Immature natural killer cell (primary cell): ENCODE results near the gene SPRED3. TPM values are rescaled to one million over a fixed set of nuclear protein-coding genes. Genes with fewer than 3 reads are reported as not detected.
"Not testable (repeated sequence)": the region's sequence is repeated elsewhere in the genome, so short reads cannot be mapped to it uniquely, and the experiment has no call there.

Experiments
- DNase-seq, 3 donors: peaks; one replicate each; pipeline ENCODE4 v3.0.0; 2022; ENCODE audit warnings: mixed read lengths in 1 of 3
- H3K27ac Mint-ChIP-seq, 6 donors: one replicate each; pipeline ENCODE4 v1.8.0; 2020; ENCODE audit warnings: mixed read lengths in 6 of 6, mild to moderate bottlenecking in 5 of 6, inconsistent platforms in 4 of 6, moderate library complexity in 3 of 6
- H3K27me3 Mint-ChIP-seq, 3 donors: one replicate each; pipeline ENCODE4 v1.8.0; 2020 to 2021; ENCODE audit warnings: low read depth in 3 of 3, mild to moderate bottlenecking in 3 of 3, mixed read lengths in 3 of 3, moderate library complexity in 3 of 3, inconsistent platforms in 1 of 3
- H3K36me3 Mint-ChIP-seq, 3 donors: one replicate each; pipeline ENCODE4 v1.8.0; 2020; ENCODE audit warnings: mixed read lengths in 3 of 3, inconsistent platforms in 2 of 3, mild to moderate bottlenecking in 2 of 3
- H3K4me1 Mint-ChIP-seq, 2 donors: one replicate each; pipeline ENCODE4 v1.8.0; 2020; ENCODE audit warnings: inconsistent platforms in 2 of 2, mild to moderate bottlenecking in 2 of 2, mixed read lengths in 2 of 2, moderate library complexity in 1 of 2
- H3K4me3 Mint-ChIP-seq, 5 donors: one replicate each; pipeline ENCODE4 v1.8.0; 2020; ENCODE audit warnings: mild to moderate bottlenecking in 5 of 5, mixed read lengths in 5 of 5, inconsistent platforms in 3 of 5, moderate library complexity in 3 of 5
- H3K9me3 Mint-ChIP-seq, 6 donors: one replicate each; pipeline ENCODE4 v1.8.0; 2020; ENCODE audit warnings: mild to moderate bottlenecking in 6 of 6, mixed read lengths in 6 of 6, inconsistent platforms in 4 of 6, moderate library complexity in 3 of 6
- polyA plus RNA-seq, 3 donors: library from polyadenylated mRNA; unstranded; fragments of 300-500 nt; fragmentation: Illumina TruSeq; gene quantifications; one replicate each; pipeline ENCODE4 v1.2.3, GENCODE V29; 2021

Gene SPRED3
- polyA plus RNA-seq, 3 donors from 2014 or later = not detected

DNA sequence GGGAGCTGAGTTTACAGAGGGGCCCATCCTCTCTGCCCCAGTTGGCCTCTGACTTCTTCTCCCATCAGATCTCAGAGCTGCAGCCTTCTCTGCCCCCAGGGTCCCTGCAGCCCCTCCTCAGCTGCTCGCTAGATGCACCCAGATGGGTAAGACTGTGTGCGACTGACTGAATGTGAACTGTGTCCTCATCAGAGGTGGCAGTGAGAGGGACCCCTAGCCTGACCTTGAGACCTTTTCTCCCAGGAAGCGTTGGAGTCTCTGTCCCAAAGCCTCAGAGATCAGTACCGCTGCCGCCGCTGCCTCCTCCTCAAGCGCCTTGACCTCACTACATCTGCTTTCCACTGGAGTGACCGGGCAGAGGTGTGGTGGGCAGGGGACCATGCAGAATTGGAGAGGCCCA, 16.8 kb downstream of the SPRED3 start:
- Mint-ChIP-seq H3K4me1 (peaks cover 6 to 22% of the 10 kb centered on the region in 2 donors), H3K27me3 (peaks cover 6 to 12% (median 12%) of the 10 kb centered on the region in 3 donors), H3K27ac (no peak overlapping the region), H3K4me3 (peak overlapping the region in 4 of 5 donors; percentile 24 to 90 (median 38)), H3K9me3 (no peaks in the 10 kb centered on the region), H3K36me3 (peaks cover 0 to 4% (median 4%) of the 10 kb centered on the region in 3 donors)
- no peak for DNase-seq

GRCh38 chr19:38409631-38410133, 21.2 kb downstream of the SPRED3 start:
- Mint-ChIP-seq H3K27me3 (no peaks in the 10 kb centered on the region), H3K4me3 (no peak overlapping the region), H3K27ac (no peak overlapping the region), H3K36me3 (peaks cover 0 to 4% (median 4%) of the 10 kb centered on the region in 3 donors), H3K4me1 (peaks cover 0 to 6% of the 10 kb centered on the region in 2 donors), H3K9me3 (no peaks in the 10 kb centered on the region)
- no peak for DNase-seq

- H3K27ac Mint-ChIP-seq, H3K36me3 Mint-ChIP-seq, H3K27me3 Mint-ChIP-seq, H3K4me1 Mint-ChIP-seq, DNase-seq, H3K9me3 Mint-ChIP-seq, H3K4me3 Mint-ChIP-seq: not testable (repeated sequence)
These were observed 21.9 kb downstream of the SPRED3 start for GRCh38 chr19:38410407-38410806.

DNA sequence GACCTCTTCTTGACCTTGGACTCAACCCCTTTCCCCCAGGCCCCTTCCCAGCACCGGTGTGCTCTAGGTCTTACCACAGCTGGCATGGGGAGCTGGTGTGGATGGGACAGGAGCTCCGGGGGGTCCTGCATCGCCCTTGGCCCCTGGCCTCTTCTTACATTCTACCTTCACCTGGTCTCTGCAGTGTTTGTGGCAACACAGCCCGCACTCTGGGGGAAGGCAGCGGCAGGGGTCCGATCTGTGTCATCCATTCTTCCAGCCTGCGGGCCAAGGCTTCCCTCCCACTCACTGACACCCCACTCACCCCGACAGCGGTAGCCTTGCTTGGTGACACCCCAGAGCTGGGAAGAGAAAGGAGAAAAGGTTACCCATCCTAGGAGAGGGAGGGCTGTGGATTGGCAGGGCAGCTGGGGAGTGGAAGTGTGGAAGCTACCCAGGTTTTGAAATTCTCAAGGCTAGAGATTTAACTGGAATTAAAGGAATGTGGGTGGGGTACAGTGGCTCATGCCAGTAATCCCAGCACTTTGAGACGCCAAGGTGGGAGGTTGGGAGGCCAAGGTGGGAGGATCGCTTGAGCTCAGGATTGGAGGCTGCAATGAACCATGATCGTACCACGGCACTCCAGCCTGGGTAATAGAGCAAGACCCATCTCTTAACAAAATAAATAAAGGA, 22.7 kb downstream of the SPRED3 start:
- Mint-ChIP-seq H3K4me1 (no peaks in the 10 kb centered on the region), H3K9me3 (no peaks in the 10 kb centered on the region), H3K27me3 (no peaks in the 10 kb centered on the region), H3K36me3 (peaks cover 0 to 4% (median 0%) of the 10 kb centered on the region in 3 donors), H3K27ac (peak overlapping the region in 1 of 6 donors; percentile 14), H3K4me3 (no peak overlapping the region)
- no peak for DNase-seq

- not testable (repeated sequence) for H3K27ac Mint-ChIP-seq, H3K9me3 Mint-ChIP-seq, H3K4me3 Mint-ChIP-seq, H3K27me3 Mint-ChIP-seq, H3K4me1 Mint-ChIP-seq, H3K36me3 Mint-ChIP-seq, DNase-seq
These were observed 23.4 kb downstream of the SPRED3 start for GRCh38 chr19:38411898-38412297.

GRCh38 chr19:38412491-38412890, 24.0 kb downstream of the SPRED3 start:
- Mint-ChIP-seq H3K27ac (no peak overlapping the region), H3K4me1 (peaks cover 7 to 8% of the 10 kb centered on the region in 2 donors), H3K27me3 (peaks cover 0 to under 1% (median 0%) of the 10 kb centered on the region in 3 donors), H3K4me3 (no peak overlapping the region), H3K9me3 (no peaks in the 10 kb centered on the region), H3K36me3 (no peaks in the 10 kb centered on the region)
- no peak for DNase-seq

- H3K4me1 Mint-ChIP-seq = peaks cover 12 to 13% of the 10 kb centered on the region in 2 donors
- H3K27me3 Mint-ChIP-seq = peaks cover 0 to 5% (median 0%) of the 10 kb centered on the region in 3 donors
- no peaks in the 10 kb centered on the region for H3K9me3 Mint-ChIP-seq
- no peaks in the 10 kb centered on the region for H3K36me3 Mint-ChIP-seq
- no peak for DNase-seq
- no peak overlapping the region for H3K4me3 Mint-ChIP-seq
- no peak overlapping the region for H3K27ac Mint-ChIP-seq
These were observed 24.5 kb downstream of the SPRED3 start for GRCh38 chr19:38412961-38413360.

DNA sequence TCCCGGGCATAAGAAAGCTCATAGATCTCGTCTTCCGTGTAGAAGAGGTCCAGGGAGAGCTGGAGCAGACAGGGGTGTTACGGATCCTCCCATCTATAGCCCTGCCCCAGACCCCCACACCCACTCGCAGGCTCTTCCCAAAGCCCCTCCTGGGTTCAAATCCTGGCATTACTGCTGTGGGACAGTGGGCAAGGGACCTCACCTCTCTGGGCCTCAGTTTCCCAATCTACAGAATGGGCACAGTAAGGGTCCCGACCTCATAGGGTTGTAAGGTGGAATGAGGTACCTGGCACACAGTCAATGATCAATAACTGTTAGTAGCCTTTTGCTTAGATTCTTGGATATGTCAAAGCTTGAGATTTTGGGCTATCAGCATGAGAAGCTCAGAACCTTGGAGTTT, 24.9 kb downstream of the SPRED3 start:
- no peak overlapping the region for H3K27ac Mint-ChIP-seq
- H3K4me1 Mint-ChIP-seq = peaks cover 15 to 17% of the 10 kb centered on the region in 2 donors
- H3K36me3 Mint-ChIP-seq = no peaks in the 10 kb centered on the region
- H3K9me3 Mint-ChIP-seq = no peaks in the 10 kb centered on the region
- H3K27me3 Mint-ChIP-seq = peaks cover 0 to 6% (median 0%) of the 10 kb centered on the region in 3 donors
- DNase-seq = no peak
- H3K4me3 Mint-ChIP-seq = no peak overlapping the region

GRCh38 chr19:38417146-38417543, 28.6 kb downstream of the SPRED3 start:
- H3K27me3 Mint-ChIP-seq = peaks cover 0 to 6% (median 4%) of the 10 kb centered on the region in 3 donors
- peaks cover 17 to 20% of the 10 kb centered on the region in 2 donors for H3K4me1 Mint-ChIP-seq
- H3K4me3 Mint-ChIP-seq = peak overlapping the region; percentile 72 to 84 (median 77)
- no peaks in the 10 kb centered on the region for H3K9me3 Mint-ChIP-seq
- DNase-seq = no peak
- no peaks in the 10 kb centered on the region for H3K36me3 Mint-ChIP-seq
- H3K27ac Mint-ChIP-seq = peak overlapping the region in 3 of 6 donors; percentile 6 to 72 (median 71)

- H3K4me1 Mint-ChIP-seq = peaks cover 17 to 20% of the 10 kb centered on the region in 2 donors
- H3K27me3 Mint-ChIP-seq = peaks cover 0 to 6% (median 5%) of the 10 kb centered on the region in 3 donors
- peak overlapping the region; percentile 72 to 84 (median 77) for H3K4me3 Mint-ChIP-seq
- no peaks in the 10 kb centered on the region for H3K9me3 Mint-ChIP-seq
- H3K36me3 Mint-ChIP-seq = no peaks in the 10 kb centered on the region
- peak in 2 of 3 donors; percentile 20 to 23 for DNase-seq
- peak overlapping the region in 4 of 6 donors; percentile 6 to 72 (median 63) for H3K27ac Mint-ChIP-seq
These were observed 29.3 kb downstream of the SPRED3 start for GRCh38 chr19:38417544-38418506.

DNA sequence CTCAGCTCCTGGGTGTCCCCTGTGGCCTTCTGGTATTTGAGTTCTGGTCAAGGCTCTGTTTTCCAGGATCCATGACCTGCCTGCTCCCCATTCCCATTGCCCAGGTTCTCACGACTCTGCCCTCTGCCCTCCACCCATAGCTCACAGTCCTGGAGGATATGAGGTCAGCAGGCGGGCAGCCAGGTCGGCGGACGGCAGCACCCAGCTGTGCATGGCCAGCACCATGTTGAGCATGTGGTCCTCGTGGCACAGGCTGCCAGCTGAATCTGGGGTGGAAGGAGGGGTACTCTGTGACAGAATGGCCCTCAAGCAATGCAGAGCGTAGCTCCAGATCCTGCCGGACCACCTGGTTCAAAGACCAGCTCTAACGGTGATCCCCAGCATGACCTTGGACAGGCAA, 32.4 kb downstream of the SPRED3 start:
- Mint-ChIP-seq H3K4me3 (no peak overlapping the region), H3K27ac (no peak overlapping the region), H3K9me3 (peaks cover 0 to 2% (median 0%) of the 10 kb centered on the region in 6 donors), H3K27me3 (peaks cover 0 to 9% (median 8%) of the 10 kb centered on the region in 3 donors), H3K4me1 (peaks cover 18 to 20% of the 10 kb centered on the region in 2 donors), H3K36me3 (no peaks in the 10 kb centered on the region)
- no peak for DNase-seq

GRCh38 chr19:38421856-38422255, 33.4 kb downstream of the SPRED3 start:
- H3K27ac Mint-ChIP-seq = no peak overlapping the region
- H3K36me3 Mint-ChIP-seq = no peaks in the 10 kb centered on the region
- peaks cover 0 to 2% (median 0%) of the 10 kb centered on the region in 6 donors for H3K9me3 Mint-ChIP-seq
- H3K4me1 Mint-ChIP-seq = peaks cover 18 to 25% of the 10 kb centered on the region in 2 donors
- peaks cover 3 to 9% (median 9%) of the 10 kb centered on the region in 3 donors for H3K27me3 Mint-ChIP-seq
- DNase-seq = no peak
- H3K4me3 Mint-ChIP-seq = no peak overlapping the region

DNA sequence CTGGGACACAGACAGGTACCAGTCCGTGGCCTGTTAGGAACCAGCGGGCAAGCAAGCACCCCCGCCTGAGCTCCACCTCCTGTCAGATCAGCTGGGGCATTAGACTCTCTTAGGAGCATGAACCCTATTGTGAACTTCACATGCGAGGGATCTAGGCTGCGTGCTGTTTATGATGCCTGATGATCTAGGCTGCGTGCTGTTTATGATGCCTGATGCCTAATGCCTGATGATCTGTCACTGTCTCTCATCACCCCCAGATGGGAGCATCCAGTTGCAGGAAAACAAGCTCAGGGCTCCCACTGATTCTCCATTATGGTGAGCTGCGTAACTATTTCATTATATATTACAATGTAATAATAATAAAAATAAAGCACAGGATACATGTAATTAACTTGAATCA, 33.9 kb downstream of the SPRED3 start:
- Mint-ChIP-seq H3K9me3 (peaks cover 0 to 2% (median 0%) of the 10 kb centered on the region in 6 donors), H3K27me3 (peaks cover 7 to 12% (median 9%) of the 10 kb centered on the region in 3 donors), H3K27ac (no peak overlapping the region), H3K36me3 (no peaks in the 10 kb centered on the region), H3K4me3 (no peak overlapping the region), H3K4me1 (peaks cover 12 to 19% of the 10 kb centered on the region in 2 donors)
- no peak for DNase-seq

- no peak overlapping the region for H3K4me3 Mint-ChIP-seq
- no peaks in the 10 kb centered on the region for H3K36me3 Mint-ChIP-seq
- peaks cover 0 to 2% (median 0%) of the 10 kb centered on the region in 6 donors for H3K9me3 Mint-ChIP-seq
- H3K27me3 Mint-ChIP-seq = peaks cover 3 to 17% (median 11%) of the 10 kb centered on the region in 3 donors
- peaks cover 3 to 6% of the 10 kb centered on the region in 2 donors for H3K4me1 Mint-ChIP-seq
- DNase-seq = no peak
- H3K27ac Mint-ChIP-seq = no peak overlapping the region
These were observed 35.8 kb downstream of the SPRED3 start for GRCh38 chr19:38424272-38424671.
